ENCODE measurements around the gene RHBDF2.
"Not testable (repeated sequence)": the region's sequence is repeated elsewhere in the genome, so short reads cannot be mapped to it uniquely, and the experiment has no call there.

- not testable (repeated sequence) for TF ChIP-seq CTCF, POLR2A (IDR thresholded peaks at IDR 0.05)
Observed at GRCh38 chr17:76521683-76522082, 20.5 kb upstream of the RHBDF2 start.

Measured in stomach (tissue), 4 donors.